Esophagus muscularis mucosa (tissue), 3 donors: ENCODE data around the gene NOP10.

Source experiments
- POLR2A ChIP-seq: fragments of 450-650 bp; IDR thresholded peaks from one replicate; pipeline ENCODE4 v1.6.1; 2017; ENCODE audit warnings: antibody characterized with exemption, moderate library complexity, mild to moderate bottlenecking, low read depth
- POLR2AphosphoS5 ChIP-seq, 2 donors: sonication (generic); formaldehyde crosslinking; IDR thresholded peaks; one replicate each; pipeline ENCODE4 v1.6.1; 2017; ENCODE audit warnings: antibody characterized with exemption in 2 of 2
- TF ChIP-seq, protein P1 (sequence below), 3 experiments: fragments of 200-600 bp in 2 of 3; fragments of 450-650 bp in 1 of 3; sonication (generic) in 2 of 3; IDR thresholded peaks; one replicate each; pipeline ENCODE4 v1.5.1; 2017 to 2019; ENCODE audit warnings: antibody characterized with exemption in 3 of 3, mild to moderate bottlenecking in 2 of 3, moderate library complexity in 1 of 3

DNA sequence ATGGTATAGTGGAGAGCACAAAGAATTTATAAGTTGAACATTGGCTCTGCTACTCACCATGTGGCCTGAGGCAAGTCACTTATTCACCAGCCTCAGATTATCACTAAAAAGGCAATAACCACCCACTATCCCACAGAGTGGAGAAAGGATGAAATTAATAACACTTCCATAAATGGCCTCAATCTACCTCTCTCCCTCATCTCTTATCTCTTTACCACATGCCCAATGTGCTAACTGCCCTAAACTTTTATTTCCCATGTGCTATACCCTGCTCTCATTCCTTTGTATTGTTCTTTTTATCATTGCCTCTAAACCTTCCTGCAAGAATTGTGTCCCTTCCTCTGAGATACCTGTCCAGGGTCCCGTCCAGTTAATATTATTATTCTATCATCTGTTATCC, 31.4 kb downstream of the NOP10 start:
- TF ChIP-seq POLR2AphosphoS5 (IDR thresholded peaks at IDR 0.05) (no peak), POLR2A (no peak)
- TF ChIP-seq, protein P1, sequence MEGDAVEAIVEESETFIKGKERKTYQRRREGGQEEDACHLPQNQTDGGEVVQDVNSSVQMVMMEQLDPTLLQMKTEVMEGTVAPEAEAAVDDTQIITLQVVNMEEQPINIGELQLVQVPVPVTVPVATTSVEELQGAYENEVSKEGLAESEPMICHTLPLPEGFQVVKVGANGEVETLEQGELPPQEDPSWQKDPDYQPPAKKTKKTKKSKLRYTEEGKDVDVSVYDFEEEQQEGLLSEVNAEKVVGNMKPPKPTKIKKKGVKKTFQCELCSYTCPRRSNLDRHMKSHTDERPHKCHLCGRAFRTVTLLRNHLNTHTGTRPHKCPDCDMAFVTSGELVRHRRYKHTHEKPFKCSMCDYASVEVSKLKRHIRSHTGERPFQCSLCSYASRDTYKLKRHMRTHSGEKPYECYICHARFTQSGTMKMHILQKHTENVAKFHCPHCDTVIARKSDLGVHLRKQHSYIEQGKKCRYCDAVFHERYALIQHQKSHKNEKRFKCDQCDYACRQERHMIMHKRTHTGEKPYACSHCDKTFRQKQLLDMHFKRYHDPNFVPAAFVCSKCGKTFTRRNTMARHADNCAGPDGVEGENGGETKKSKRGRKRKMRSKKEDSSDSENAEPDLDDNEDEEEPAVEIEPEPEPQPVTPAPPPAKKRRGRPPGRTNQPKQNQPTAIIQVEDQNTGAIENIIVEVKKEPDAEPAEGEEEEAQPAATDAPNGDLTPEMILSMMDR (IDR thresholded peaks at IDR 0.05) = no peak
